HG03066 (cell line): ENCODE measurements around the gene TEX22.

Experiments used
- ATAC-seq: cut with Tn5 transposase; IDR thresholded peaks from one replicate; pipeline ENCODE4 v1.9.1; 2021; ENCODE audit warnings: low read depth; ENCODE audit not compliant: unreplicated experiment

Gene TEX22

DNA sequence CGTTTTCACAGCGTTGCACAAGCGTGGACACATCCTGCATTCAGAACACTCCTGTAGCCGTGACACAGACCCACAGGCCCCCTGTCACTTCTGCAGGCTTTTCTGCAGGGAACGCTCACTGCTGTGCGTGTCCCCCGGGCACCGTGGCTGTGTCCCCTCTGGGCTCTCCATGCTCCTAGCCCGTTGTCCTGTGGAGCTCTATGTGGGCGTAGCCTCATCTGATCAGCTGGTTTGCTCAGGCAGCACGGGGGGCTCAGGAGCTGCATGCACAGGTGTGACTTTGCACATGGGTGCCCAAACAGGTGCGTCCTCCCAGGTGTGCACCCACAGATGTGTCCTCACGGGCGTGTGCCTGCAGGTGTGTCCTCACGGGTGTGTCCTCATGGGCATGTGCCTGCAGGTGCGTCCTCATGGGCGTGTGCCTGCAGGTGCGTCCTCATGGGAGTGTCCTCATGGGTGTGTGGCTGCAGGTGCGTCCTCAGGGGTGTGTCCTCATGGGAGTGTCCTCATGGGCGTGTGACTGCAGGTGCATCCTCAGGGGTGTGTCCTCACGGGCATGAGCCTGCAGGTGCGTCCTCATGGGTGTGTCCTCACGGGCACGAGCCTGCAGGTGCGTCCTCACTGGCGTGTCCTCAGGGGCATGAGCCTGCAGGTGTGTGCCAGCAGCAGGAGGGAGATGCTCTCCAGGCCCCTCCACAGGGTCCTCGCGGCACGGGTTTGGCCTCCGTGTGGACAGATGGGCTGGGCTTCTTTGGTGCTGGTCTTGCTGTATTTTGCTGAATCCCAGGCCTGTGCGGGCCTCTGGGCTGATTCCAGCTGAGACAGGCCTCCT, 38.8 kb downstream of the TEX22 start:
- ATAC-seq: no peak

GRCh38 chr14:105437723-105438500, 39.6 kb downstream of the TEX22 start:
- no peak for ATAC-seq

- ATAC-seq: no peak
Observed at GRCh38 chr14:105439179-105439578, 40.8 kb downstream of the TEX22 start.

DNA sequence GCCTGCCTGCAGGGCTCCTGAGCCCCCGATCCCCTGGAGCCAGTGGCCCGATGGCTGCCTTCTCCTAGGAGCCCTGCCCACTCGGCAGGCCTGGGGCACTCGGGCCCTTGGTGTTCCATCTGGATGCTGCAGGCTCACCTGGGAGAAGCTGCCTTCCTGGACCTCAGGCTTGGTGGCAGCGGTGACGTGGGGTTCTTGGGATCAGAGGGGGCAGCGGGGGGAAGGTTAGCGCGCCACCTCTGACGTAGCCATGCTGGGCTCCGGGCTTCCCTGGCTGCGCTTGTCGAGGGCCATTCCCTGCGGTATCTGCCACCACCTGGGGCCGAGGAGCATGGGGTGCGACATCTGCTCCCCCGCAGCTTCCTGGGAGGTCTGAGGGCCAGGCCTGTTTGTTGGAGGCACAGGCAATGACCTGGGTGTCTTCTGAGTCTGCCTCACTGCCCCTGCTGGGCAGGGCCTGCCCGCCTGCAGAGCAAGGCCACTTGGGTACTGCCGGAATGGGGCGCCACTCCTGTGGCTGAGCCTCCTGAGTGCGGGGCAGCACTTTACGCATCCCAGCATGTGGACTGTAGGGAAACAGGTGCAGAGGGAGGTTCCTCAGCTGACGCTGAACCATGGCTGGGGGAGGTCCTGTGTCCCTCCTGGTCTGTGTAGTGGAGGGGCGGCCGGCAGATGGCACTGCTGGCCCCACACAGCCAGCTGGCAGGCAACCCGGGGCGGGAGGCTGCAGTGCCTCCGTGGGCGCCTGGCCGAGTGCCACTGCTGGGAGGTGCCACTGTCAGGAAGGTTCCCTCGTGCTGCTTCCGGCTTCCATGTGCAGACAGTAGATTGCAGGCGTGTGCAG, 41.6 kb downstream of the TEX22 start:
- ATAC-seq: no peak

DNA sequence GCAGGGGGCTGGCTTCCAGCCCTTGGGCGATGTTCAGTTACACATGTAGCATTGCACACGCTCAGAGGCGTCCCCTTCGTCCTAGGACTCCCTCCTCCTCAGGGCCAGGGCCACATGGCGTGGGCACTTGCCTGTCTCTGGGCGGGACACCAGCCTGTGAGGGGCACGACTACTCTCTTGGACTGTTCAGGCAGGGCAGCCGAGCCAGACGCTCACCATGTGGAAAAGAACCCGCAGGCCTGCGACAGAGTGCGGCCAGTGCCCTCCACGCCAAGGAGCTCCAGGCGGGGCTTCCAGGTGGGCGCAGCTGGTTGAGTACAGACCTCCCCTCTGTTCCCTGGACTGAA, 42.2 kb downstream of the TEX22 start:
- no peak for ATAC-seq

DNA sequence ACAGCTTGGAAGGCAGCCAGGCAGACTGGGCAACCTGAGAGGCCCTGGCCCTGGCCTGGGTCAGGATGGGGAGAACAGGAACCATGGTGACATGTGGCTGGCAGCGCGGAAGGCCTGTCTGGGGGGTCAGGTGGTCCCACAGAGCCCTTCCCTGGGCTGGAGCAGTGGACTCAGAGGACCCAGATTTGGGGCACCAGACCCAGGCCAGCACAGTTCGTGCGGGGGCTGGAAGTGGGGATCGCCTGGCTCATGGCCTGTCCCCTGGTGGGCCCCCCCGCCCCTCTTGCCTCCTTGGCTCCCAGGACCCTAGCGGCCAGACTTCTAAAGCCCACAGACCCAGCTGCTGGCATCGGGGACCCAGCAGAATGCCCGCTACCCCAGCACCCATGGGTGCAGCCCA, 42.7 kb downstream of the TEX22 start:
- ATAC-seq: no peak

DNA sequence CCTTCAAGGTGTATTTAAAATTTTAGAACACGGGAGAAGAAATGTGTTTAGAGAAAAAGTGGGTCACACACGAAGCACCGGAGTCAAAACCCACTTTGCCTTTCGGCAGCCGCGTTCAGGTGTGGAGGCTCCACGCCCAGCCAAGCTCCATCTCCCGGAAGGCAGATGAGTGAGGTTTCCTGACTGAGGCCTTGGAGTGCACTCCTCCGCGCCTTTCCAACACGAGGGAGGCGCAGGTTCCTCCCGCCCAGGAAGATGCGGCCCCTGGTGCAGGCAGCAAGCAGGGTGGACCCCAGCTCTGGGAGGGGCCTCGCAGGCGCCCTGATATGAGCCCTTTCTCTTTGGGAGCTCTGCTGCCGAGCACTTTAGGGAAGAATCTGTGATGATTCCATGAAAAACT, 43.8 kb downstream of the TEX22 start:
- no peak for ATAC-seq

DNA sequence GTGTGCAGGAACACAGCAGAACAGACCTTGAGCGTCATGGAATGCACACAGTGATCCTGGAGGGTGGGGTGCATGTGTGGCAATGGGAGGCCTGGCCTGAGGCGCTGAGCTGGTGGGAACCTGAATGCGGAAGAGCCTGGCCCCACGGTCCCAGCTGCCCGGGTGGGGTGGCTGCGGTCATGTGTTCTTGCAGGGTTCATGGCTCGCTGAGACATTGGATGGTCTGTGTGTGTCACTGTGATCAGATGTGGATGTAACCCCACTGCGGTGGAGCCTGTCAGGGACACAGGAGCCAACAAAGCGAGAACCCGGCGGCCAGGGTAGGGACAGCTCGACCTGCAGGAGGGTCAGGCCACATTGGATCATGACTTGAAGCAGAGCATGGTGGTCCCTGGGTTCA, 44.5 kb downstream of the TEX22 start:
- no peak for ATAC-seq

DNA sequence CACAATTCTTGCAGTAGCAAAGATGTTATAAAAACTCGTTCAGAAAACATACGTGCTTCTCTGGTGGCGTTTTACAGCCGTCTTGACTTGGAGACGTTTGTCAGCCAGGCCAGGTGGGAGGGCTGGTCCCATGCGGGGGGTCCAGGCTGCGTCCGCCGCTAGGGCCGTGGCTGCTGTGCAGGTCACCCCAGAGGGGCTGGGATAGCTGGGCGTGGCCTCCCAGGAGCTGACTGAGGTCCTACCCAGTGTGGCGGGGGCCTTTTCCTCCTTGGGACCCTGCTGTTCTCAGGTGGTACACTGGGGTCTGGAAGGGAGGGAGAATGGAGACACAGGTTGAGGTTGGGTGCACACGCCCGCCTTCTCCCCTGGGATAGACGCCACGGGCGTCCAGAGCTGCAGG, 46.5 kb downstream of the TEX22 start:
- no peak for ATAC-seq

DNA sequence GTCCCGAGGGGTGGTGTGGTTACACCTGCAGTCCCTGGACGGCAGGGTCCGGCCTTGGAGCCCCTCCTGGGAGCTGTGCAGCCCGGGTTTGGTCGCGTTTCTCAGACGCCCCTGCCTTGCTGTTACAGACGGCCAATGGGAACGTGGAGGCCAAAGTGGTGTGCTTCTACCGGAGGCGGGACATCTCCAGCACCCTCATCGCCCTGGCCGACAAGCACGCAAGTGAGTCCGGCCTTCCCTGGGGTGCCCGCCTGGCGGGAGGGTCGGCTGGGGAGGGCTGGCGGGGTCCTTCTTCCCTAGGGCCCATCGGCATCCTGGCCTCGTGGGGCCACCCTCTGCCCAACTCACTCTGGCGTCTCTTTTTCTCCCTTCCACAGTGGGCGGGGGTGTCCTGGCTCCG, 47.0 kb downstream of the TEX22 start:
- no peak for ATAC-seq

DNA sequence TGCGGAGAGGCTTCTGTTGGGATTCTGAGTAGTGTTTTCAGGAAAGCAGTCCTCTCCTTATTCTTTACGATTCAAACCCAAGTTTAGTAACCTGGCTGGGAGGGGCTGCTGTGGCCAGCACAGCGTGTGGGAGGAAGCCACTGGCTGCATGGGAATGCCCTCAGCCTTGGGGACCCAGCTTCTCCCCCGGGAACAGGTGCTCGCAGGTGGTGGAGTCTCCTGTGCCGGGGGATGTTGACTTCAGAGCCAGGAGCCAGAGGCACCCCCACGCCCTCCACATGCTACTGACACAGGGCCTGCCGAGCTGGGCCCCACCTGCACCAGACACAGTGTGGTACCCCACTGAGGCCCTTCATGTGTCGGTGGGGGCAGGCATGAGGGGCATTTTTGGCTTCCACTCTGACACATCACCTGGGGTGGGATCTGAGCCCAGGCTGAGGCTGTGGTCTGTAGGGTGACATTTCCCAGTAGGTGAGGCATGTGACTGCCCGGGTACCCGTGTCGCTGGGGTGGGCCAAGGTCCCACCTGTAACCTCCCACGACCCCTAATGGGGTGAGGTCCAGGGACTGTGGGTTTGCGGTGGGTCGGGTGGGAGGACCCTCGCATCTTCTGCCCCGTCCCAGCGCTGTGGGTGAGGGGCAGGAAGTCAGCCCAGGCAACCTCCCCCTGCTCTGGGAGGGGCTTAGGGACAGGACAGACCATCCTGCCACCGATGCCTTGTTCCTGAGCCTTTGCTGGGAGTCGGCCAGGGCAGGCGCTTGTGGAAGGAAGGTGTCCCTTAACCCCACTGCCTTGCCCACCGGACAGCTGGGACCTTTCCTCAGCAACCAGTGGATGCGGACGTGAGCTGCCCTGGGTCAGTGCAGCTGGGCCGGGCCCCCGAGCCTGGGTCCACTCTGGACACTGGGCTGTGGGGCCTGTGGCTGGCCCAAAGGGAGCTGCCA, 47.8 kb downstream of the TEX22 start:
- ATAC-seq: no peak

DNA sequence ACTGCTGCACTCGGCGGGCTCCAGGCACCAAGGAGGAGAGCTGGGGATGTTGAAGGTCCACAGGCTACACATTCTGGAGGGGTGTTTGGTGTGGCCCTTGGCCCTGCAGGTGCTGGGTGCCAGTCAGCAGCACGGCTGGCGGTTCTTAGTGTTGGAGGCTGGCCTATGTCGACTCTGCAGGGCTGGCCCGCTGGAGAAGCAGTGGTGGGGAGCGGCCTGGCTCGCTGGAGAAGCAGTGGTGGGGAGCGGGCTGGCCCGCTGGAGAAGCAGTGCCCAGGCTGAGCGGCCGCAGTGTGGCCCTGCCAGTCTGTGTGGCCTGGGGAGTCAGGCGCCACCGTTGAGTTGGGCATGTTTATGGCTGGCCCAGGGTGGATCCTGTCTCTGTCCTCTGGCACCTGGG, 48.6 kb downstream of the TEX22 start:
- ATAC-seq: no peak

DNA sequence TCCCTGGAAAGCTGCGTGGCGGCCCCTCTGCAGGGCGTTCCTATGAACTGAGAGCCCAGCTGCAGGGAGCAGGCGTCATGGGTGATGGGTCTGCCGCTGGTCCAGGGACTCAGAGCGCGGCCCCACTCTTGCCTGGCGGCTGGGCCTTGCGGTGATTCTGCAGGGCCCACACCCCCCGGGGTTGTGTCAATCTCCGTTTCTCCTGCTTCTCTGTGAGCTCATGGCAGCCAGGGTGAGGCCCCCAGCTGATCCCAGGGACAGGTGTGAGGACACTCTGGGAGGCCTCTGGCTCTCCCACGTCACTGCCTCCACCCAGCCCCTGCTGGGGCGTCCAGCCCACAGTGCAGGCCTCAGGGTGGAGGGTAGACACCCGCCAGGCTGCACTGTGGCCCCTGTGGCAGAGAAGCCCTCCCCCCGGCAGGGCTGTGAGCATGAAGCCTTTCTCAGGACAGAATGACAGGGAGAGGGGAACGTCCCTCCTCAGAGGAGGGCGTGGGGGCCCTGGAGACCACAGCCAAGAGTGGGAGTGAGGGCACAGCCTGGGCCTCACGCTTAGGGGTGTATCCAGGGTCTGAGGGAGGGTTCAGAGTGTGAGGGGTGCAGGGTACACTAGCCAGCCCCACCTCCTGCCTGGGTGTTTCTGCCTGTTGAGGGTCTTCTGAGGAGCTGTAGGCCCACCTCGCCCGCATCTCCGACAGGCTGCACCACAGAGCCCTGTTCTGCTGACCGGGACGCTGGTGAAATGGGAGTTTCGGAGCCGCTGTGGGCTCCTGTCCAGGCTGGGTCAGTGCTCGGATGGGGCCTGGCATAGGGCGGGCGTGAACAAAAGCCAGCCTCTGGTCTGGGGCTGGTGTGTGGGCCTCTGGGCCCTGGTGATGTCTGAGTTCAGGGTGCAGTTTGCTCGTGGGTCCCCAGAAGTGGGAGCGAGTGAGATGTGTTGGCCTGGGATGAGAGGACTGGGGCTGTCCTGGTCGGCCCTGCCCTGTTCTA, 49.6 kb downstream of the TEX22 start:
- ATAC-seq: no peak

DNA sequence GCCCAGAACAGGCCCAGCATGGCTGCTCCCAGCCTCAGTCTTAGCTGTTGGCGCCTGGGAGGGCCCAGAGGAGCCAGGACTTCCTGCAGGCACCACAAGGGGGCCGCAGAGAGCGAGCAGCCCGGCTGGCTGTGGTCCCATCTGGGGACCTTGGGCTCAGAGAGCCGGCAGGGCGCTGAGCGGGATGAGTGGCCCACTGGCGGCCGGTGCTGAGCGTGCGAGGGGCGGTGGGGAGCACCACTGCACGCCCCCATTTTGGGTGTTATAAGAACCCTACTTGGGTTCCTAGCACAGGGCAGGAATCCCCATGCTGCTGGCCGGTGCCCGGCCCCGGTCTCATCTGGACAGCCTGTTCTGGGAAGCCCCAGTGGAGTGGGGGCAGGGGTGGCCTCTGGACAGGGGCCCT, 50.4 kb downstream of the TEX22 start:
- no peak for ATAC-seq

GRCh38 chr14:105449276-105450122, 51.2 kb downstream of the TEX22 start:
- no peak for ATAC-seq

DNA sequence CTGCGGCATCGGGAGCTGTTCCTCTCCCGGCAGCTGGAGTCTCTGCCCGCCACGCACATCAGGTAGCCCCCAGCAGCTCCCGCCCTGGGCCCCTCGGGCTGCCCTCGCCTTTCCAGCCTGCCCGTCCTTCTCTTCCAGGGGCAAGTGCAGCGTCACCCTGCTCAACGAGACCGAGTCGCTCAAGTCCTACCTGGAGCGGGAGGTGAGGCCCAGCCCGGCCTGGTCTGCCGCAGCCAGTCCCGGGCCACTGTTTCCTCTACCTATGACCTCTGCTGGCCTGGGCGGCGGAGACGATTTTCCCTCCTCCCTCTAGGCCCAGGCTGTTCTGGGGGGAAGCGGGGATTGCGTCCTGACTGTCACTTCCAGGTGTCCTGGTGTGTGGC, 51.8 kb downstream of the TEX22 start:
- no peak for ATAC-seq

DNA sequence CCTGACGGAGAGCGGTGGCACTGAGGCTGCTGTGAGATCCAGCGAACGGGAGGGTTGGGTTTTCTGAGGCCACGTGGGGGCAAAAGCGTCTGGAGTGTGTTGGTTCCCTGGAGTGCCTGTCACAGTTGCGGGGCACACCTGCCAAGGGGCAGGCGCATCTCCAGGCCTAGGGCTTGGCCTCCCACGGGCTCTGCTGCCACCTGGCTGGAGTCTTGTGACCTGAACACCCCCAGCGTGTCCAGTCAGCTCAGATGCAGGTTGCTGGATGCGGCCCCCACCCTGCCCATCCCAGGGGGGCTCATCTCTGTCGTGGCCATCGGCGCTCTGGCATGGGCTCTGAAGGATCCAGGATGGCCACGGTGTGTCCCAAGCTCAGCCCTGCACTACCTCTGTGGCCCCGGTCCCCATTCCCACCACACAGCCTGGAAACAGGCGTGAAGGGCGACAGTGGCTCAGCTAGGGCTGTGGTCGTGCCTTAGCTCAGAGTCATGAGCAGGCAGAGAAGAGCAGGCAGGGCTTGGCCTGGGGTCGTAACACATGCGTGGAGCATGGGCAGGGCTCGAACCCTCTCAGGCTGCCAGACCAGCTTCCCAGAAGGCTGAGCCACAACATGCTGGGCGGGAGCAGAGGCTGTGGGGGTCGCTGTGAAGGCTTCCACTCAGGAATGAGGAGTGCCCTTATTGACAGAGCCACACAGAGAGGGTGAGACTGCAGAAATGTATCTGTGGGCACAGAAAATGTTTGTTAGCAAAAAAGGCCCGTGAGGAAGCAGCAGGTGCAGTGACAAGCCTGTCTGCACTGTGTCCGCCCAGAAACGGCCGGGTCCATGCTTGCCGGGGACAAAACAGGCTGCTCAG, 52.8 kb downstream of the TEX22 start:
- no peak for ATAC-seq
